H1 (cell line): ENCODE data around the gene CFAP61. TPM values are rescaled to one million over a fixed set of nuclear protein-coding genes. Genes with fewer than 3 reads are reported as not detected.

ENCODE experiments used
- ASH2L ChIP-seq: fragments of 200-600, 300-600 bp; sonication (generic); IDR thresholded peaks from one replicate; pipeline ENCODE4 v1.7.1; 2017; ENCODE audit warnings: low read length
- JUN ChIP-seq: IDR thresholded peaks from 2 replicates; pipeline ENCODE4 v1.6.1; 2011; ENCODE audit warnings: low read depth, mild to moderate bottlenecking, improper control_type of control experiment, low read length
- MAX ChIP-seq: IDR thresholded peaks from 2 replicates; pipeline ENCODE4 v1.6.1; 2012; ENCODE audit warnings: inconsistent platforms
- RFX5 ChIP-seq: IDR thresholded peaks from 2 replicates; pipeline ENCODE4 v1.6.1; 2011; ENCODE audit warnings: low read depth, low read length, improper control_type of control experiment, borderline replicate concordance
- TEAD4 ChIP-seq: IDR thresholded peaks from 2 replicates; pipeline ENCODE4 v1.6.1; 2012; ENCODE audit warnings: low read depth, low read length, inconsistent platforms, mixed read lengths
- polyA plus RNA-seq, 7 experiments: library from polyadenylated mRNA; depleted of rRNA in 3 of 7; stranded (reverse) in 5 of 7; unstranded in 2 of 7; fragments of >200 nt in 5 of 7; fragments of 200-250 nt in 2 of 7; gene quantifications; 1 replicate in 5 of 7; 2 replicates in 1 of 7; 4 replicates in 1 of 7; pipeline versions ENCODE4 v1.2.1 to v1.2.3, GENCODE V29; 2011 to 2013; ENCODE audit warnings: missing spikeins in 2 of 7, mixed read lengths in 2 of 7
- total RNA-seq: library from RNA; stranded (reverse); fragmentation: NEBNext Ultra II Directional; extraction: Animal tissue kit (Norgen Biotek cat#: 25700); gene quantifications from 2 replicates; pipeline ENCODE4 v1.2.1, GENCODE V29; 2021
- TF ChIP-seq, protein P1 (sequence below): fragments of 300-600 bp; sonication (generic); IDR thresholded peaks from 2 replicates; pipeline ENCODE4 v1.7.1; 2012; ENCODE audit warnings: low read length, moderate library complexity, mild to moderate bottlenecking, inconsistent platforms; ENCODE audit not compliant: insufficient replicate concordance

CFAP61 gene
- total and polyA plus RNA-seq, 2 of the 8 experiments (the other 6 are each of a cell fraction or from before 2014, with no cell fraction given): 0.29 to 0.61 TPM

DNA sequence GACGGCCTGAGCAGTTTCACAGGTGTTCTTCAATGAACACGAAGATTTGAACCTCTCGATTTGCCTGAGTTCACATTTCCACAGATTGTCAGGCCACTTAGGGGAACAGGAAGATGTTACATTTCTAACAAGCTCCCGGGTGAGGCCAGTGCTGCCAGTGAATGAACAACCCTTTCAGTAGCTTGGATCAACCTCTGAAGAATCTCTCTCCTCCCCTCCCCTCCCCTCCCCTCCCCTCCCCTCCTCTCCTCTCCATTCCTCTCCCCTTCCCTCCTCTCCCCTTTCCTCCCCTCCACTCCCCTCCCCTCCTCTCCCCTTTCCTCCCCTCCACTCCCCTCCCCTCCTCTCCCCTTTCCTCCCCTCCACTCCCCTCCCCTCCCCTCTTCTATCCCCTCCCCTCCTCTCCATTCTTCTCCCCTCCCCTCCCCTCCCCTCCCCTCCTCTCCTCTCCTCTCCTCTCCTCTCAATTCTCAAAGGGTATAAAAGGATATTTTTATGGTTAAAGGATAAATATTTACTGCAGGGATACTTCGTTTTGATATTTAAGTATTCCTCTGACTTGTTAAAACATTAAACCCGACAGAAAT is 201.5 kb downstream of the CFAP61 start (continued):
- TF ChIP-seq, protein P1, sequence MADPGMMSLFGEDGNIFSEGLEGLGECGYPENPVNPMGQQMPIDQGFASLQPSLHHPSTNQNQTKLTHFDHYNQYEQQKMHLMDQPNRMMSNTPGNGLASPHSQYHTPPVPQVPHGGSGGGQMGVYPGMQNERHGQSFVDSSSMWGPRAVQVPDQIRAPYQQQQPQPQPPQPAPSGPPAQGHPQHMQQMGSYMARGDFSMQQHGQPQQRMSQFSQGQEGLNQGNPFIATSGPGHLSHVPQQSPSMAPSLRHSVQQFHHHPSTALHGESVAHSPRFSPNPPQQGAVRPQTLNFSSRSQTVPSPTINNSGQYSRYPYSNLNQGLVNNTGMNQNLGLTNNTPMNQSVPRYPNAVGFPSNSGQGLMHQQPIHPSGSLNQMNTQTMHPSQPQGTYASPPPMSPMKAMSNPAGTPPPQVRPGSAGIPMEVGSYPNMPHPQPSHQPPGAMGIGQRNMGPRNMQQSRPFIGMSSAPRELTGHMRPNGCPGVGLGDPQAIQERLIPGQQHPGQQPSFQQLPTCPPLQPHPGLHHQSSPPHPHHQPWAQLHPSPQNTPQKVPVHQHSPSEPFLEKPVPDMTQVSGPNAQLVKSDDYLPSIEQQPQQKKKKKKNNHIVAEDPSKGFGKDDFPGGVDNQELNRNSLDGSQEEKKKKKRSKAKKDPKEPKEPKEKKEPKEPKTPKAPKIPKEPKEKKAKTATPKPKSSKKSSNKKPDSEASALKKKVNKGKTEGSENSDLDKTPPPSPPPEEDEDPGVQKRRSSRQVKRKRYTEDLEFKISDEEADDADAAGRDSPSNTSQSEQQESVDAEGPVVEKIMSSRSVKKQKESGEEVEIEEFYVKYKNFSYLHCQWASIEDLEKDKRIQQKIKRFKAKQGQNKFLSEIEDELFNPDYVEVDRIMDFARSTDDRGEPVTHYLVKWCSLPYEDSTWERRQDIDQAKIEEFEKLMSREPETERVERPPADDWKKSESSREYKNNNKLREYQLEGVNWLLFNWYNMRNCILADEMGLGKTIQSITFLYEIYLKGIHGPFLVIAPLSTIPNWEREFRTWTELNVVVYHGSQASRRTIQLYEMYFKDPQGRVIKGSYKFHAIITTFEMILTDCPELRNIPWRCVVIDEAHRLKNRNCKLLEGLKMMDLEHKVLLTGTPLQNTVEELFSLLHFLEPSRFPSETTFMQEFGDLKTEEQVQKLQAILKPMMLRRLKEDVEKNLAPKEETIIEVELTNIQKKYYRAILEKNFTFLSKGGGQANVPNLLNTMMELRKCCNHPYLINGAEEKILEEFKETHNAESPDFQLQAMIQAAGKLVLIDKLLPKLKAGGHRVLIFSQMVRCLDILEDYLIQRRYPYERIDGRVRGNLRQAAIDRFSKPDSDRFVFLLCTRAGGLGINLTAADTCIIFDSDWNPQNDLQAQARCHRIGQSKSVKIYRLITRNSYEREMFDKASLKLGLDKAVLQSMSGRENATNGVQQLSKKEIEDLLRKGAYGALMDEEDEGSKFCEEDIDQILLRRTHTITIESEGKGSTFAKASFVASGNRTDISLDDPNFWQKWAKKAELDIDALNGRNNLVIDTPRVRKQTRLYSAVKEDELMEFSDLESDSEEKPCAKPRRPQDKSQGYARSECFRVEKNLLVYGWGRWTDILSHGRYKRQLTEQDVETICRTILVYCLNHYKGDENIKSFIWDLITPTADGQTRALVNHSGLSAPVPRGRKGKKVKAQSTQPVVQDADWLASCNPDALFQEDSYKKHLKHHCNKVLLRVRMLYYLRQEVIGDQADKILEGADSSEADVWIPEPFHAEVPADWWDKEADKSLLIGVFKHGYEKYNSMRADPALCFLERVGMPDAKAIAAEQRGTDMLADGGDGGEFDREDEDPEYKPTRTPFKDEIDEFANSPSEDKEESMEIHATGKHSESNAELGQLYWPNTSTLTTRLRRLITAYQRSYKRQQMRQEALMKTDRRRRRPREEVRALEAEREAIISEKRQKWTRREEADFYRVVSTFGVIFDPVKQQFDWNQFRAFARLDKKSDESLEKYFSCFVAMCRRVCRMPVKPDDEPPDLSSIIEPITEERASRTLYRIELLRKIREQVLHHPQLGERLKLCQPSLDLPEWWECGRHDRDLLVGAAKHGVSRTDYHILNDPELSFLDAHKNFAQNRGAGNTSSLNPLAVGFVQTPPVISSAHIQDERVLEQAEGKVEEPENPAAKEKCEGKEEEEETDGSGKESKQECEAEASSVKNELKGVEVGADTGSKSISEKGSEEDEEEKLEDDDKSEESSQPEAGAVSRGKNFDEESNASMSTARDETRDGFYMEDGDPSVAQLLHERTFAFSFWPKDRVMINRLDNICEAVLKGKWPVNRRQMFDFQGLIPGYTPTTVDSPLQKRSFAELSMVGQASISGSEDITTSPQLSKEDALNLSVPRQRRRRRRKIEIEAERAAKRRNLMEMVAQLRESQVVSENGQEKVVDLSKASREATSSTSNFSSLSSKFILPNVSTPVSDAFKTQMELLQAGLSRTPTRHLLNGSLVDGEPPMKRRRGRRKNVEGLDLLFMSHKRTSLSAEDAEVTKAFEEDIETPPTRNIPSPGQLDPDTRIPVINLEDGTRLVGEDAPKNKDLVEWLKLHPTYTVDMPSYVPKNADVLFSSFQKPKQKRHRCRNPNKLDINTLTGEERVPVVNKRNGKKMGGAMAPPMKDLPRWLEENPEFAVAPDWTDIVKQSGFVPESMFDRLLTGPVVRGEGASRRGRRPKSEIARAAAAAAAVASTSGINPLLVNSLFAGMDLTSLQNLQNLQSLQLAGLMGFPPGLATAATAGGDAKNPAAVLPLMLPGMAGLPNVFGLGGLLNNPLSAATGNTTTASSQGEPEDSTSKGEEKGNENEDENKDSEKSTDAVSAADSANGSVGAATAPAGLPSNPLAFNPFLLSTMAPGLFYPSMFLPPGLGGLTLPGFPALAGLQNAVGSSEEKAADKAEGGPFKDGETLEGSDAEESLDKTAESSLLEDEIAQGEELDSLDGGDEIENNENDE: no peak
- TF ChIP-seq ASH2L (no peak), TEAD4 (no peak), MAX (no peak), JUN (no peak), RFX5 (no peak)
- TF ChIP-seq, all 59 proteins: peak for 0
